Activated CD8-positive, alpha-beta memory T cell treated with anti-CD3 and anti-CD28 coated beads, Interleukin-2, amount 50 U/mL, for 4 hours (primary cell): Measurements from ENCODE around the gene RNF121.

Experiments used
- DNase-seq: peaks from one replicate; pipeline ENCODE4 v3.0.0-alpha.2; 2020

The RNF121 gene

GRCh38 chr11:71991494-71991893 lies 62.6 kb downstream of the RNF121 start:
- DNase-seq = no peak

DNA sequence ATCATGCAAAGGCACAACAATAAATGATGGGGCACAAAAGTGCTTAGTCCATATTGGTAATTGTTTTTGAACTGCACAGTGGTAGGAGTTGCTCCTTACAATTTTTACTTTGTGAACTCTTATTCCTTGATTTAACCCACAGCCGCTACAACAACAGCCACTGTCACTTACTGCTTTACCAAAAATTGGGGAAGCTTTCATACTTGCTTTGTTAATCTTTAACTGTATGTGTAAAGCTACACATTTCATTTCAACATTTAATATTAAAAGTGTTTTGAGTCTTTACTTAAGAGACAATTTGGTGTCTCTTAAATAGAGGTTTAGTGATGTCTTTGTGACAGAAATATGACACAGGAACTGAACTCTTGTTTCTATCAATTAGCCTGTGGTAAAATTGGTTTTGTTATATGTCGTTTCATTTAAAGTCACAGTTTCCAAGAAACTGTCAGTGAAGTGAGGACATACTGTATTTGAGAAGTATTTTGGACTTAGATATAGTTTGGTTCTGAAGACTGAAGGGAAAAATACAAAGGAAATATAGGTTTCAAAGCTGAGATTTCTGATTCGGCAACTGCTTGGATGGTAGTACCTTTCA lies 63.4 kb downstream of the RNF121 start:
- no peak for DNase-seq

DNA sequence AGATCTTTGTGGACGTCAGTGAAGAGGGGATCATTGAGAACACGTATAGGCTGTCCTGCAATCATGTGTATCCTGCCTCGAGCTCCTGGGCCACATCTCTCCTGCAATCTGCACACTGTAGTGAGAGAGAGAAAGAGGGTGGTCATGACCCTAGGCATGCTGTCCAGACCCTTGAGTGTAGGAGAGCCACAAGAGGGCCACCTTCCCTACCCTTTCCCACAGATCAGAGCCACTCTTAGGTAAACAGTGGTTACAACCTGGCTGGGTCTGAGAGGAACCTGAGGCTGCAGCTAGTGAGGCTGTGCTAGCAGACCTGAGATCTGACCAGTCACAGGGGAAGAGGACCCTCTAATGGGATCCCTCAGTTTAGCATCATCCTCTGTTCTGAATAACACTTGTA lies 65.9 kb downstream of the RNF121 start:
- no peak for DNase-seq

DNA sequence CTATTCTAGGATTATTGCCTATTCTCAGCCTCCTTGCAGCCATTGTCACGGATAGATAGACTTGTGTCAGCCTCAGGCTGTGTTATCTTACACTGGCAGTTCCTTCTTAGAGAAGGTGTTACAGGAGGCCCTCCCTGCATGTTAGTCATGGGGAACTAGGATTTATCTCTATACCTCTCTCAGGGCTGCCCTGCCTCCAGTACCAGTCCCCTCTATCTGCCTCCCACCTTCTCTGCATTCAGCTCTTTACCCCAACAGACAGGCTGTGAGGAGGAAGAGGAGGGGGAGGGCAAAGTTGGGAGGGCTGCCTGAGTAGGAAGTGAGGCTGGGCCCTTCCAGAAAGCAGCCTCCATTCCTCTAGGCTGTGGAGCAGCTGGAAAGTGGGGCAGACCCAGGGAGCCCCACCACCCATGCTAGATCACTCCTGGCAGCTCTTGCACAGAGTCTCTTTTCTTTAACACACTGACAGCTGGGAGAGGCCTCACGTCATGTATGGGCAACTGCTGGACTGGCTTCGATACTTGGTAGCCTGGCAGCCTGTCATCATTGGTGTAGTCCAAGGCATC lies 67.0 kb downstream of the RNF121 start:
- DNase-seq = no peak

- DNase-seq = no peak
These were observed 67.7 kb downstream of the RNF121 start for GRCh38 chr11:71996517-71996916.

DNA sequence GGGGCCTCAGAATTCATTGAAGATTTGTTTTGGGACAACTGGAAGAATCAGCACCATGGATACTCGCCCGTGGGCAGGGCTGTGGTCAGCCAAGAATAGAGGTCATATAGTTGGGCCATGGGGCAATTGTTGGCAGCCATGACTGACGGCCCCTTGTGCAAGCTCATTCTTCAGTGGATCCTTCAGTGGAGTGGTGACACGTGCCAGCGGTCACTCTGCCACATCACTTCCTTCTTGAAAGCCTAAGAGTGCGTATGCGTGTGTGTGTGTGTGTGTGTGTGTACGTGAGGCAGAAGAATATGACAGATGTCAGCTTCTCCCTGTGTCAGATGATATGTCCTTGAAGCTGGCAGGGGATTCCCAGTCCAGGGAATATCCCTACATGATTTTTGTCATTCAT lies 68.1 kb downstream of the RNF121 start:
- no peak for DNase-seq

GRCh38 chr11:71997594-71997993 lies 68.7 kb downstream of the RNF121 start:
- no peak for DNase-seq

DNA sequence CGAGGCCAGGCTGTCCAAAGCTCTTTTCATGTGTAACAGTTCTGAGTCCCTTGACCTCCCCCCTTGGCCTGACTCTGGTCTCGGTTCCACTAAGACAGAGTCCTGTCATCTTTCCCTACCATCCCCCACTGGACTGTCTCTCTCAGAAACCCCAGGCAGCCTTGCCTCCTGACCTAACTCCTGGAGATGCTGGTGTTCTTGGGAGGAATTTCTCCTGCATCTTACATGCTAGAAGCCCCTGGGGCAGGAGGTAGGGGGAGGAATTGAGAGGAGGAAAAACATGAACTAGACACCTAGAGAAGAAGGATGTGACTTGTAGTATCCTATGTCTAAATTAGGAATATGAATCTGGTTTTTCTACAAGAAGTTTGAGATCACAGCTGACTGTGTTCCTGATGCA lies 69.2 kb downstream of the RNF121 start:
- DNase-seq = no peak

GRCh38 chr11:71998649-71999310 lies 69.9 kb downstream of the RNF121 start, which contains the start of gene IL18BP:
IL18BP (plus strand) TSS chr11:71998909; CDS start chr11:71999985, 1,076 bp downstream.
- no peak for DNase-seq

DNA sequence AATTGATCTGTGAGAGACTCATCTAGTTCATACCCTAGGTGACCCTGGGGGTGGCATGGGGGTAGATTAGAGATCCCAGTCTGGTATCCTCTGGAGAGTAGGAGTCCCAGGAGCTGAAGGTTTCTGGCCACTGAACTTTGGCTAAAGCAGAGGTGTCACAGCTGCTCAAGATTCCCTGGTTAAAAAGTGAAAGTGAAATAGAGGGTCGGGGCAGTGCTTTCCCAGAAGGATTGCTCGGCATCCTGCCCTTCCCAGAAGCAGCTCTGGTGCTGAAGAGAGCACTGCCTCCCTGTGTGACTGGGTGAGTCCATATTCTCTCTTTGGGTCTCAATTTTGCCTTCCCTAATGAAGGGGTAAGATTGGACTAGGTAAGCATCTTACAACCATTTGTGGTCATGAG lies 70.5 kb downstream of the RNF121 start:
- no peak for DNase-seq

- no peak for DNase-seq
These were observed 71.0 kb downstream of the RNF121 start for GRCh38 chr11:71999798-72000197.

GRCh38 chr11:72000202-72000867 lies 71.5 kb downstream of the RNF121 start:
- no peak for DNase-seq

DNA sequence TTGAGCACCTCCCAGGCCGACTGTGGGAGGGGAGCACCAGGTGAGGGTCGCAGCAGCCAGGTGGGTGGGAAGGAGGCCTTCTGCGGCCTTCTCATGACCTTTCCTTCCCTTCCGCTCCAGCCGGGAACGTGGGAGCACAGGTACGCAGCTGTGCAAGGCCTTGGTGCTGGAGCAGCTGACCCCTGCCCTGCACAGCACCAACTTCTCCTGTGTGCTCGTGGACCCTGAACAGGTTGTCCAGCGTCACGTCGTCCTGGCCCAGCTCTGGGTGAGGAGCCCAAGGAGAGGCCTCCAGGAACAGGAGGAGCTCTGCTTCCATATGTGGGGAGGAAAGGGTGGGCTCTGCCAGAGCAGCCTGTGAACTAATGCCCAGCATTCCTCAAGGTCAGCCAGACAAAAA lies 72.4 kb downstream of the RNF121 start:
- DNase-seq = no peak

- DNase-seq = no peak
These were observed 73.2 kb downstream of the RNF121 start for GRCh38 chr11:72001834-72002591.

- no peak for DNase-seq
These were observed 74.3 kb downstream of the RNF121 start for GRCh38 chr11:72002841-72003775.

DNA sequence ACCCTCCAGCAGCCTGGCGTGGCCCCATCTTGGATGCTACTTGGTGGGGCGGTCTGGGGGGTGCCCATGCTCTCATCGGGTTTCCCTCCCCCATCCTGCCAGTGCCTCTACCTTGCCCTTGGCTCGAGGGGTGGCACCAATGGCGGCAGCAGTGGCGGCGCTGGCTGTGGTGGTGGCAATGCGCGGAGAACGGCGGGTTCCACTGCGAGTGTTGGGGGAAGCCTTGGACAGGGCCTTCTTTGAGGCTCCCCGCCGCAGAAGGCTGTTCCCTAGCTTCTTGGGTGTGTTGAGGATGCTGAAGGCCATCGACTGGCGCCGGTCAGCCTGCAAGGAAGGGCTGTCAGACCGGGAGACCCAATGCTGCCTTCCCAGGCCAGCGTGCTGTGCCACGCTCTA lies 74.9 kb downstream of the RNF121 start:
- DNase-seq = no peak

DNA sequence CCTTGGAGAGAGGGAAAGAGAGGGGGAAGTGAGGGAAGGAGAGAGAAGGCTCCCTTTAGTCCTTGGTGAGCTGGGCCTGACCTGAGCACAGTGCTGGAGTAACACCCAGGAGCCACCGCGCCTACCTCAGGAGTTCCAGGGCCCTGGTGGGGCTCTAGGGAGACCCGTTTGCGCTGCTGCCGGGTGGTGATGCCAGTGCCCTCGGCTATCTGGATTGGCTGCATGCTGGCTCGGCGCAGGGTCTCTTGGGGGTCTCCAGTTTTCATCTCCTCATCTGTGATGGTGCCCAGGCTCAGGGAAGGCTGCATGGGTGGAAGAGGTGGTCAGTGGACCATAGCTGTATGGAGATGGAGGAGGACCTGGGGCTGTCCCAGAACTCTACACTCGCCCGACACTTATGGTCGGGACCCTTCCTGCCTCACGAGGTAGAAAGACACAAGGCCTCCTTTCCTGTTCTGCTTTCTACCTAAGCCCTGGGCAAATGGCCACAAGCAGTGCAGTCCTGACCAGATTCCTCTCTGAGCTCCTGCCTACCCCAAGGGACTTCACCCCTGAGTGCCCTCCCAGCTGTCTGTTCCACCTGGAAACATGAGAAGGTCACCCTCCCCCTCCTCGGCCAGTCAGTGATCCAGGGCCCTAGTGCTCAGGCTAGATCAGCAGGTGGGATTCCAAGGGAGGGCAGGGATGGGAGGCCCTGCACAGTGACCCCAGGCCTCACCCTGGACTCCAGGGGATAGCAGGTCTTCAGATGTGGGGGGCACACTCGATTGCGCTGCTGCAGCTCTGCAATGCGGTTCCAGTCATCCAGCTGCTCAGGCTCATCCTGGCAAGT lies 75.9 kb downstream of the RNF121 start:
- no peak for DNase-seq

DNA sequence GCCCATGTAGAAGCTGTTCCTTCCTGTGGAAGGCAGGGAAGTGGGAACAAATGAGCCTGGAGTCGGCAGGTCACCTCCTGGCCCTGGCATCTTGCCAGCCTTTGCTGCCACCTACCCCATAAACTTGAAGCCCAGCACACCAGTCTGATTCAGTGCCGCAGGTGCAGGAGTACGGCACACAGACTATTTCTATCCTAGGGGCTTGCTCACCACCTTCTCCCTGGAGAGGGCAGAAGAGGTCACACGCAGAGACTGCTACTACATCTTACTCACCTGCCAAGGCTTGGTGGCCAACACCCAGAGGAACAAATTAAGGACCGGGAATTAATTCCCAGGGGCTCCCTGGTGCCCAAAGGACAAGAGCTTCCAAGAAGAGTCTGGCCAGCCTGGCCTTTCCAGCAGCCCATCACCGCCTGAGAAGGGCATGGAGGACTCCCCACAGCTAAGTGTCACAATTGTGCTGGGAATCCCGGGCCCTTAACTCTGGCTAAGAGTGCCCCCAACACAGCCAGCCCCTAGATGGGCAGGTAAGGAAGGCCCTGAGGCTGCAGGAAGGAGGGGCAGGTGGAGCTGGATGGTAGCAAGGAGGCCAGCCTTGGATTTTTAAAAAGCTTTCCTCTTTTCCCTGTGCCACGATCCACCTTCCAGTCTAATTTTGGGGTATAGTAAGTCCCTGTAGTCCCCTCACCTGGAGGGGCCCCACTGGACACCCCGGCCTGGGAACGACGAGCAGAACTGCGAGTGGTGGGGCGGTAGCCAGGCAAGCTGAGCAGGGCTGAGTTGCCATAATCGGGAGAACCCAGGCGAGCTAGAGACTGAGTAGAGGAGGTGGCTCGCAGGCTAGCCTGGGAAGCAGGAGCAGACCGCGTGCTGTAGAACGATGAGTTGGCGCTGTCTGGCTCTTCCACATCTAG lies 76.8 kb downstream of the RNF121 start:
- no peak for DNase-seq

DNA sequence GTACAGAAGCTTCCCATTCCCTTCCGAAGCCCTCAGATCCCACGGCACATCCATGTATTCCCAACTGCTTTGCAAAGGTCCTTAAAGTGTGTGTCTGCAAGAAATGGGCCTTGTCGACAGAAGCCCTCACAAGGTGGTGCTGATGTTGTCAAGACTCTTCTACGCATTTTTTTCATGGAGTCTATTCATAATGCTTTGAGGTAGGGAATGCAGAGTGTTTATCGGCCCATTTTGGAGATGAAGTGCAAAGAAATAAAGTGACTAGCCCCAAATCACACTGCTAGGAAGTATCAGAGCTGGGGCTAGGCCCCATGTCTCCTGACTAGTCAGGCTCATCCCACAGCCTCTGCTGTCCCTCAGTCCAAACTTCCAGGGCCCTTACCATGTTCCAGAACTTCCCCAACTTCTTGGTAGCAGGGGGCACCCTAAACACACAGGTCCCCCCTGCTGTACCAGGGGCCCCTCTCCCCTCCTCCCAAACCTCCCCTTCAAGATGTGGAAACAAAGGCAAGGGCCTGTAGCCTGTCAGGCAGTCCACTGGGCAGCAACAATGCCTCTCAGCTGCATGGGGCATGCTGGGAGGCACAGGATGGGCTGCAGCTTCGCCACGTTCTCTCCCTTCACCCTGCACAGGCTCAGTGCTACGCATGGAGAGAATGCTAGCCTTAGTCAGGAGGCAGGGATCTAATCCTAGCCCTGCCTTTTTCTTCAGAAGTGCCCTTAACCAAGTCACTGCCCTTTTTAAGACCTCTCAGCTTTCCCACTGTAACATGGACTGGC lies 77.7 kb downstream of the RNF121 start:
- DNase-seq = no peak
